GM21515 (cell line): ENCODE data around the gene SCN8A.

Source experiments
- ATAC-seq: cut with Tn5 transposase; IDR thresholded peaks from one replicate; pipeline ENCODE4 v1.9.1; 2021; ENCODE audit not compliant: unreplicated experiment

Gene SCN8A

GRCh38 chr12:51705450-51705849 lies 114.4 kb downstream of the SCN8A start:
- no peak for ATAC-seq

- no peak for ATAC-seq
Measured at GRCh38 chr12:51706206-51706605, 115.2 kb downstream of the SCN8A start.

- no peak for ATAC-seq
Measured at GRCh38 chr12:51714666-51715065, 123.6 kb downstream of the SCN8A start.

- ATAC-seq: no peak
Measured at GRCh38 chr12:51717326-51717925, 126.4 kb downstream of the SCN8A start.

- no peak for ATAC-seq
Measured at GRCh38 chr12:51721282-51721940, 130.4 kb downstream of the SCN8A start.

GRCh38 chr12:51722431-51722830 lies 131.4 kb downstream of the SCN8A start:
- ATAC-seq: no peak

- ATAC-seq: no peak
Measured at GRCh38 chr12:51726161-51726560, 135.1 kb downstream of the SCN8A start.

- no peak for ATAC-seq
Measured at GRCh38 chr12:51726931-51727330, 135.9 kb downstream of the SCN8A start.

- ATAC-seq: no peak
Measured at GRCh38 chr12:51729331-51729730, 138.3 kb downstream of the SCN8A start.

GRCh38 chr12:51730745-51731144 lies 139.7 kb downstream of the SCN8A start:
- ATAC-seq: no peak

GRCh38 chr12:51740536-51740935 lies 149.5 kb downstream of the SCN8A start:
- no peak for ATAC-seq

- no peak for ATAC-seq
Measured at GRCh38 chr12:51744235-51744634, 153.2 kb downstream of the SCN8A start.

- ATAC-seq: no peak
Measured at GRCh38 chr12:51744957-51745356, 153.9 kb downstream of the SCN8A start.

- no peak for ATAC-seq
Measured at GRCh38 chr12:51746416-51746815, 155.4 kb downstream of the SCN8A start.

GRCh38 chr12:51748235-51748634 lies 157.2 kb downstream of the SCN8A start:
- ATAC-seq: no peak

GRCh38 chr12:51749206-51749985 lies 158.4 kb downstream of the SCN8A start:
- ATAC-seq: no peak

- ATAC-seq: no peak
Measured at GRCh38 chr12:51749986-51750317, 158.9 kb downstream of the SCN8A start.

- no peak for ATAC-seq
Measured at GRCh38 chr12:51751661-51752060, 160.6 kb downstream of the SCN8A start.

GRCh38 chr12:51752234-51752889 lies 161.3 kb downstream of the SCN8A start:
- ATAC-seq: no peak

GRCh38 chr12:51753980-51754675 lies 163.1 kb downstream of the SCN8A start:
- no peak for ATAC-seq

- no peak for ATAC-seq
Measured at GRCh38 chr12:51755251-51755650, 164.2 kb downstream of the SCN8A start.
